ENCODE results near the gene WDR5. TPM values are rescaled to one million over a fixed set of nuclear protein-coding genes. Genes with fewer than 3 reads are reported as not detected.

The WDR5 gene
- total RNA-seq, 1 donor from 2014 or later: 13.9 TPM

DNA sequence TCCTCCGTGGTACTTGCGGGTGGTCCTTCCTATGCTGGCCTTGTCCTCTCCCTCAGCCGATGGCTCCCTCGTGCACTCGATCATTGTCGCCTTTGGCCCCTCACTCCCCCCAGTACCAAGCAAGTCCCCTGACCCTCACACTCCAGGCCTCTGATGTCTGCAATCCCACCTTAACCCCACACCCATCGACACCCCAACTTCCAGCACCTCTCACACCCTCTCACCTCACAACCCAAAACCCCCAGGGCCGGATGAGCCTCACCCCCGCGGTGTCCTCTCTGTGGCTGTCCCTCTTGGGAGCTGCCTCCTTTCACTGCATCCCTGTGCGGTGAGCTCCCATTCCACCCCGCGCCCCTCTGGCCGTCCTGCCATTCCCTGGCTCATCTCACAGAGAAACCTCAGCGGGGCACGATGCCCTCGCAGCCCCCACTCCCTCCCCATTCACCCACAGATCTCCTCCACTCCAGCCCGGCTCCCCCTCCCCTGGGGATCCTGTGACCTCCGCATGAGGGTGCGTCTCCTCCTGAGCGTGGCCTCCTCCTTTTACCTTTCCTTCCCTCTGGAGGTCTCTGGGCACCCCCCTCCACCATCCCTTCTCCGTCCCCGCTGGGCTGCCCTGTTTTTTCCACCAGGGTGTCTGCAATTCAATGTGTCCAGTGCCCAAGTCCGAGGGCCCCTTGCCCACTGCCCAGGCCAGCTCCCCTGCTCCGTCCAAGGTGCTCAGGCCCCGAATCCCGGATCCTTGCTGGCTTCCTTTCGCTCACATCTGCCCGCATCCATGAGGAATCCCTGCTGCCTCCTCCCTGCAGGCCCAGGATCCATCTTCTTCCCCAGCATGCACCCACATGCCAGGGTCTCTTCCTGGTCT lies 44.3 kb downstream of the WDR5 start:
- Histone ChIP-seq H3K9me3 (no peaks in the 10 kb centered on the region), H3K4me1 (peaks cover 10 to 16% of the 10 kb centered on the region in 2 donors), H3K4me3 (no peak overlapping the region), H3K36me3 (no peaks in the 10 kb centered on the region), H3K27me3 (no peaks in the 10 kb centered on the region), H3K27ac (no peak overlapping the region)
- TF ChIP-seq, protein P1, sequence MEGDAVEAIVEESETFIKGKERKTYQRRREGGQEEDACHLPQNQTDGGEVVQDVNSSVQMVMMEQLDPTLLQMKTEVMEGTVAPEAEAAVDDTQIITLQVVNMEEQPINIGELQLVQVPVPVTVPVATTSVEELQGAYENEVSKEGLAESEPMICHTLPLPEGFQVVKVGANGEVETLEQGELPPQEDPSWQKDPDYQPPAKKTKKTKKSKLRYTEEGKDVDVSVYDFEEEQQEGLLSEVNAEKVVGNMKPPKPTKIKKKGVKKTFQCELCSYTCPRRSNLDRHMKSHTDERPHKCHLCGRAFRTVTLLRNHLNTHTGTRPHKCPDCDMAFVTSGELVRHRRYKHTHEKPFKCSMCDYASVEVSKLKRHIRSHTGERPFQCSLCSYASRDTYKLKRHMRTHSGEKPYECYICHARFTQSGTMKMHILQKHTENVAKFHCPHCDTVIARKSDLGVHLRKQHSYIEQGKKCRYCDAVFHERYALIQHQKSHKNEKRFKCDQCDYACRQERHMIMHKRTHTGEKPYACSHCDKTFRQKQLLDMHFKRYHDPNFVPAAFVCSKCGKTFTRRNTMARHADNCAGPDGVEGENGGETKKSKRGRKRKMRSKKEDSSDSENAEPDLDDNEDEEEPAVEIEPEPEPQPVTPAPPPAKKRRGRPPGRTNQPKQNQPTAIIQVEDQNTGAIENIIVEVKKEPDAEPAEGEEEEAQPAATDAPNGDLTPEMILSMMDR (IDR thresholded peaks at IDR 0.05): no peak
- intact Hi-C loops (cut with DNase I): no loop called here
- DNase-seq (ENCODE audit: low spot score in 2 of 2): peak in 1 of 2 donors; percentile 48

DNA sequence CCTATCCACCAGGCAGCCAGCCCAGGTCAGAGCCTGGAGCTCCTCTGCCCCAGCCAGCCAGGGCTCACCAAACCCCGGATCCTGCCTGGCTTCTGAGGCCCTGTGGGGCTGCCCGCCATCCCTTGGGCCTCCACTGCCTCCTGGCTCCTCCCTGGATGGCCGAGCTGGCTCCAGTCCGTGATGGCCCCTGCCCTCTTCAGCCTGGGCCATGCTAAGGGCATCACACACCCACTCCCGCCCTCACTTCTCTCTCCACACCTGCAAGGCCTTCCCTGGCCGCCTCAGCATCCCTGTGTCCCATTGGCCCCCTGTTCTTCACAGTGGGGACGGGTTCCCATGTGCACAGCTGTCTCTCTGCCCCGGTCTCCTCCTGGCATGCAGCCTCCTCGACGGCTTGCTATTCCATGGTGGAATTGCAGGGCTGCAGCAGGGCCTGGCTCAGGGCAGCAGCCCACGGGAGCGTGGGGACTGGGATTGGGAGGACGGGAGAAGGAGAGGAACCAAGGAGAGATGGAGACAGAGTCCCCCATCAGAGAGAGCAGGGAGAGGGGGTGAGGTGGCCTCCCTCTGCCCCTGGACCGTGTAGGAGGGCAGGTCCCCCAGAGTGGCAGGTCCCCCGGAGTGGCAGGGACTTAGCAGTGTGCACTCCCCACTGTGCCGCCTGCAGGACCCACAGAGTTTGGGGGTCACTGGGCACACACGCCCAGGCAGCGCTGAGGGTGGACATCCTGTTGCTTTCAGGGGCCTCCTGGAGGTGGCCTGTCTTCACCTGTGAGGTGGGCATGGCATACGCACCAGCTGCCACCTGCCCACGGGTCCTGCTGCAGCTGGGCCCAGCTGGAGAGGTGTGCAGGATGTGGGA lies 45.1 kb downstream of the WDR5 start:
- no peaks in the 10 kb centered on the region for H3K27me3 ChIP-seq
- intact Hi-C loops (cut with DNase I): no loop called here
- H3K36me3 ChIP-seq: no peaks in the 10 kb centered on the region
- peaks cover 10 to 13% of the 10 kb centered on the region in 2 donors for H3K4me1 ChIP-seq
- DNase-seq (ENCODE audit: low spot score in 2 of 2): peak in 1 of 2 donors; percentile 59
- H3K9me3 ChIP-seq: no peaks in the 10 kb centered on the region
- TF ChIP-seq, protein P1 (IDR thresholded peaks at IDR 0.05): no peak
- H3K4me3 ChIP-seq: no peak overlapping the region
- no peak overlapping the region for H3K27ac ChIP-seq

DNA sequence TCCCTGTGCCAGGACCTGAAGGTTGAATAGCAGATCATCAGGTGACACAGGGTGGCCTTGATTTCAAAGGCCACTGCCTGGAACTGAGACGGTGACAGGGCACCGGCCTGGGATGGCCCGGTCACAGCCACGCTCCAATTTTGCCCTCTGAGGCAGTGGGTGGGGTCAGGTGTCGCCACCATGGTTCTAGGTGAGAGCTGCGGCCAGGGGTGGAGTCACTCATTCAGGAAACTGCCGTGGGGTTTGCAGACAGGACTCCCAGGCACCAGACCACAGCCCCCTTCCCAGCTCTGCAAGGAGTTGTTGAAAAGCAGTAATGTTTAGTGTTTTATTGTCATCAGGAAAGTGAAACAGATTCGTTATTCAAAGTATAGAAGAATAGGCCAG lies 45.8 kb downstream of the WDR5 start:
- Histone ChIP-seq H3K4me3 (no peak overlapping the region), H3K9me3 (no peaks in the 10 kb centered on the region), H3K36me3 (no peaks in the 10 kb centered on the region), H3K4me1 (peaks cover 10% of the 10 kb centered on the region in 2 donors), H3K27me3 (no peaks in the 10 kb centered on the region), H3K27ac (no peak overlapping the region)
- TF ChIP-seq, protein P1 (IDR thresholded peaks at IDR 0.05): no peak
- DNase-seq (ENCODE audit: low spot score in 2 of 2): peak in 1 of 2 donors; percentile 44
- intact Hi-C loops (cut with DNase I): no loop called here

DNA sequence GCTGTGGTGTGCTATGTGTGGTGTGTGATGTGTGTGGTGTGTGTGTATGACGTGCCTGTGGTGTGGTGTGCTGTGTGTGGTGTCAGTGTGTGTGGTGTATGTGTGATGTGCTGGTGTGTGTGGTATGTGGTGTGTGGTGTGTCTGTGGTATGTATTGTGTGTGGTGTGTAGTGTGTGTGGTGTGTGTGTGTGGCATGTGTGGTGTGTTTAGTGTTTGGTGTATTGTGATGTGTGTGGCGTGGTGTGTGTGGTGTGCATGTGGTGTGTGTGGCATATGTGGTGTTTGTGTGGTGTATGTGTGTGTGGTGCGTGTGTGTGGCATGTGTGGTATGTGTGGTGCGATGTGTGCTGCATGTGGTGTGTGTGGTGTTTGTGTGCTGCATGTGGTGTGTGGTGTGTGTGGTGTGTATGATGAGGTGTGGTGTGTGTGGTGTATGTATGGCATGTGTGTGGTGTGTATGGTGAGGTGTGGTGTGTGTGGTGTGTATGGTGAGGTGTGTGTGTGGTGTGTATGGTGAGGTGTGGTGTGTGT lies 46.7 kb downstream of the WDR5 start:
- Histone ChIP-seq H3K36me3 (no peaks in the 10 kb centered on the region), H3K4me3 (no peak overlapping the region), H3K4me1 (peaks cover 10% of the 10 kb centered on the region in 2 donors), H3K27me3 (no peaks in the 10 kb centered on the region), H3K9me3 (no peaks in the 10 kb centered on the region), H3K27ac (no peak overlapping the region)
- intact Hi-C loops (cut with DNase I): no loop called here
- TF ChIP-seq, protein P1 (IDR thresholded peaks at IDR 0.05): no peak
- peak in 1 of 2 donors; percentile 39 for DNase-seq (ENCODE audit: low spot score in 2 of 2)

DNA sequence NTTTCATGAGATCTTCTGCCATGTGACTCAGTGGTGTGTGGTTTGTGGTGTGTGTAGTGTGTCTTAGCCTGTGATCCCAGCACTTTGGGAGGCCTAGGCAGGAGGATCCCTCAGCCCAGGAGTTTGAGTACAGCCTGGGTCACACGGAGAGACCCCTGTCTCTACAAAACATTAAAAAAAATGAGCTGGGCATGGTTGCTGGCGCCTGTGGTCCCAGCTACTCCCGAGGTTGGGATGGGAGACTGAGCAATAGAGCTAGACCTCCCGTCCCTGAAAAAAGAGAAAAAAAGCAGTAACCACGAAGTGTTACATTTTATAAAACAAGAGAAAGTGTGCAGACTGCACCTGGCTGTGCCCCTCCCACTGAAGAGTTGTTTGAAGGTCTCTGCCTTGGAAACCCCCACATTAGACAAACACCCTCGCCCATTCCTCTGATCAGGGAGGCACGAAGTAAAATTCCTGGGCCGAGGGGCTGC lies 49.7 kb downstream of the WDR5 start:
- no peaks in the 10 kb centered on the region for H3K36me3 ChIP-seq
- H3K4me3 ChIP-seq: no peak overlapping the region
- no peaks in the 10 kb centered on the region for H3K27me3 ChIP-seq
- DNase-seq (ENCODE audit: low spot score in 2 of 2): peak in 1 of 2 donors; percentile 39
- H3K27ac ChIP-seq: no peak overlapping the region
- no peaks in the 10 kb centered on the region for H3K9me3 ChIP-seq
- peaks cover 4 to 9% of the 10 kb centered on the region in 2 donors for H3K4me1 ChIP-seq
- TF ChIP-seq, protein P1 (IDR thresholded peaks at IDR 0.05): no peak
- intact Hi-C loops (cut with DNase I): no loop called here
